HG02759 (cell line): ENCODE data around the gene BBOX1.
"Not testable (repeated sequence)": the region's sequence is repeated elsewhere in the genome, so short reads cannot be mapped to it uniquely, and the experiment has no call there.

Experiments used
- ATAC-seq: cut with Tn5 transposase; IDR thresholded peaks from one replicate; pipeline ENCODE4 v1.9.1; 2021; ENCODE audit warnings: mild to moderate bottlenecking, moderate library complexity; ENCODE audit not compliant: unreplicated experiment

The BBOX1 gene

DNA sequence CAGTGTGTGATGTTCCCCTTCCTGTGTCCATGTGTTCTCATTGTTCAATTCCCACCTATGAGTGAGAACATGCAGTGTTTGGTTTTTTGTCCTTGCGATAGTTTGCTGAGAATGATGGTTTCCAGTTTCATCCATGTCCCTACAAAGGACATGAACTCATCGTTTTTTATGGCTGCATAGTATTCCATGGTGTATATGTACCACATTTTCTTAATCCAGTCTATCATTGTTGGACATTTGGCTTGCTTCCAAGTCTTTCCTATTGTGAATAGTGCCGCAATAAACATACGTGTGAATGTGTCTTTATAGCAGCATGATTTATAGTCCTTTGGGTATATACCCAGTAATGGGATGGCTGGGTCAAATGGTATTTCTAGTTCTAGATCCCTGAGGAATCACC lies 134.9 kb downstream of the BBOX1 start:
- not testable (repeated sequence) for ATAC-seq
